ENCODE data around the gene CSF3. TPM values are rescaled to one million over a fixed set of nuclear protein-coding genes. Genes with fewer than 3 reads are reported as not detected.
"Not testable (repeated sequence)": the region's sequence is repeated elsewhere in the genome, so short reads cannot be mapped to it uniquely, and the experiment has no call there.

Gene CSF3
- total RNA-seq, 2 donors from 2014 or later = not detected

GRCh38 chr17:39988206-39988810, 26.9 kb upstream of the CSF3 start:
- no peak for DNase-seq (ENCODE audit: low spot score in 2 of 2)
- H3K9me3 Mint-ChIP-seq = no peaks in the 10 kb centered on the region
- H3K36me3 Mint-ChIP-seq = peaks cover 35 to 37% of the 10 kb centered on the region in 2 donors
- no peak for ATAC-seq
- no peak overlapping the region for H3K27ac Mint-ChIP-seq

- no peaks in the 10 kb centered on the region for H3K9me3 Mint-ChIP-seq
- peaks cover 2 to 14% of the 10 kb centered on the region in 2 donors for H3K36me3 Mint-ChIP-seq
- ATAC-seq (no peak), DNase-seq (ENCODE audit: low spot score in 2 of 2) (no peak)
- peak overlapping the region in 1 of 2 donors; percentile 55 for H3K27ac Mint-ChIP-seq
Measured at GRCh38 chr17:39994448-39994847, 20.8 kb upstream of the CSF3 start.

- Mint-ChIP-seq H3K36me3 (peaks cover 0 to 10% of the 10 kb centered on the region in 2 donors), H3K9me3 (no peaks in the 10 kb centered on the region), H3K27ac (no peak overlapping the region)
- DNase-seq (ENCODE audit: low spot score in 2 of 2) = no peak
- no peak for ATAC-seq
Measured at GRCh38 chr17:39995438-39995837, 19.8 kb upstream of the CSF3 start.

- peaks cover 0 to 10% of the 10 kb centered on the region in 2 donors for H3K36me3 Mint-ChIP-seq
- ATAC-seq (no peak), DNase-seq (ENCODE audit: low spot score in 2 of 2) (no peak)
- H3K9me3 Mint-ChIP-seq = no peaks in the 10 kb centered on the region
- no peak overlapping the region for H3K27ac Mint-ChIP-seq
Measured at GRCh38 chr17:39996162-39996561, 19.1 kb upstream of the CSF3 start.

GRCh38 chr17:39996800-39997199, 18.4 kb upstream of the CSF3 start:
- no peak overlapping the region for H3K27ac Mint-ChIP-seq
- ATAC-seq (no peak), DNase-seq (ENCODE audit: low spot score in 2 of 2) (no peak)
- peaks cover 0 to 10% of the 10 kb centered on the region in 2 donors for H3K36me3 Mint-ChIP-seq
- H3K9me3 Mint-ChIP-seq = no peaks in the 10 kb centered on the region

- Mint-ChIP-seq H3K36me3 (peaks cover 0 to 10% of the 10 kb centered on the region in 2 donors), H3K9me3 (no peaks in the 10 kb centered on the region), H3K27ac (no peak overlapping the region)
- DNase-seq (ENCODE audit: low spot score in 2 of 2) (no peak), ATAC-seq (no peak)
Measured at GRCh38 chr17:39997543-39997942, 17.7 kb upstream of the CSF3 start.

- Mint-ChIP-seq H3K36me3 (no peaks in the 10 kb centered on the region), H3K9me3 (no peaks in the 10 kb centered on the region), H3K27ac (peak overlapping the region in 1 of 2 donors; percentile 22)
- DNase-seq (ENCODE audit: low spot score in 2 of 2) = no peak
- ATAC-seq = no peak
Measured at GRCh38 chr17:39999067-39999466, 16.2 kb upstream of the CSF3 start.

GRCh38 chr17:40000161-40000560, 15.1 kb upstream of the CSF3 start:
- Mint-ChIP-seq H3K9me3 (no peaks in the 10 kb centered on the region), H3K36me3 (no peaks in the 10 kb centered on the region), H3K27ac (no peak overlapping the region)
- DNase-seq (ENCODE audit: low spot score in 2 of 2) (no peak), ATAC-seq (no peak)

GRCh38 chr17:40001335-40001734, 13.9 kb upstream of the CSF3 start:
- not testable (repeated sequence) for DNase-seq (ENCODE audit: low spot score in 2 of 2); H3K27ac Mint-ChIP-seq; H3K9me3 Mint-ChIP-seq; ATAC-seq; H3K36me3 Mint-ChIP-seq

GRCh38 chr17:40004072-40004471, 11.2 kb upstream of the CSF3 start:
- no peak for DNase-seq (ENCODE audit: low spot score in 2 of 2)
- H3K9me3 Mint-ChIP-seq = no peaks in the 10 kb centered on the region
- no peak for ATAC-seq
- H3K36me3 Mint-ChIP-seq = no peaks in the 10 kb centered on the region
- no peak overlapping the region for H3K27ac Mint-ChIP-seq

GRCh38 chr17:40004712-40005111, 10.5 kb upstream of the CSF3 start:
- no peak for ATAC-seq
- no peaks in the 10 kb centered on the region for H3K9me3 Mint-ChIP-seq
- DNase-seq (ENCODE audit: low spot score in 2 of 2) = no peak
- no peaks in the 10 kb centered on the region for H3K36me3 Mint-ChIP-seq
- no peak overlapping the region for H3K27ac Mint-ChIP-seq

- ATAC-seq (no peak), DNase-seq (ENCODE audit: low spot score in 2 of 2) (no peak)
- Mint-ChIP-seq H3K27ac (no peak overlapping the region), H3K36me3 (no peaks in the 10 kb centered on the region), H3K9me3 (no peaks in the 10 kb centered on the region)
Measured at GRCh38 chr17:40005520-40005919, 9.7 kb upstream of the CSF3 start.

GRCh38 chr17:40010946-40011500, 4.2 kb upstream of the CSF3 start:
- not testable (repeated sequence) for DNase-seq (ENCODE audit: low spot score in 2 of 2); H3K27ac Mint-ChIP-seq; H3K36me3 Mint-ChIP-seq

GRCh38 chr17:40012017-40012647, 3.1 kb upstream of the CSF3 start:
- not testable (repeated sequence) for DNase-seq (ENCODE audit: low spot score in 2 of 2); H3K36me3 Mint-ChIP-seq; ATAC-seq; H3K9me3 Mint-ChIP-seq
- peak overlapping the region in 1 of 2 donors; percentile 41 for H3K27ac Mint-ChIP-seq

More at GRCh38 chr17:40010946-40011500, 4.2 kb upstream of the CSF3 start:
- not testable (repeated sequence) for ATAC-seq, H3K9me3 Mint-ChIP-seq

GRCh38 chr17:40014375-40014980, 762 bp upstream of the CSF3 start:
- ATAC-seq (no peak), DNase-seq (ENCODE audit: low spot score in 2 of 2) (no peak)
- H3K36me3 Mint-ChIP-seq = no peaks in the 10 kb centered on the region
- no peak overlapping the region for H3K27ac Mint-ChIP-seq
- no peaks in the 10 kb centered on the region for H3K9me3 Mint-ChIP-seq

GRCh38 chr17:40015998-40016985, 1.1 kb downstream of the CSF3 start:
- Mint-ChIP-seq H3K9me3 (no peaks in the 10 kb centered on the region), H3K27ac (no peak overlapping the region), H3K36me3 (no peaks in the 10 kb centered on the region)
- ATAC-seq = no peak
- DNase-seq (ENCODE audit: low spot score in 2 of 2) = no peak

Measured in activated naive CD4-positive, alpha-beta T cell treated with anti-CD3 and anti-CD28 coated beads, Interleukin-2, amount 50 U/mL, for 72 hours (primary cell).